GM21528 (cell line): Measurements from ENCODE around the gene C2CD2.

Experiments used
- ATAC-seq: cut with Tn5 transposase; IDR thresholded peaks from one replicate; pipeline ENCODE4 v1.9.1; 2021; ENCODE audit warnings: mild to moderate bottlenecking, moderate library complexity; ENCODE audit not compliant: unreplicated experiment, low FRiP score

The C2CD2 gene

DNA sequence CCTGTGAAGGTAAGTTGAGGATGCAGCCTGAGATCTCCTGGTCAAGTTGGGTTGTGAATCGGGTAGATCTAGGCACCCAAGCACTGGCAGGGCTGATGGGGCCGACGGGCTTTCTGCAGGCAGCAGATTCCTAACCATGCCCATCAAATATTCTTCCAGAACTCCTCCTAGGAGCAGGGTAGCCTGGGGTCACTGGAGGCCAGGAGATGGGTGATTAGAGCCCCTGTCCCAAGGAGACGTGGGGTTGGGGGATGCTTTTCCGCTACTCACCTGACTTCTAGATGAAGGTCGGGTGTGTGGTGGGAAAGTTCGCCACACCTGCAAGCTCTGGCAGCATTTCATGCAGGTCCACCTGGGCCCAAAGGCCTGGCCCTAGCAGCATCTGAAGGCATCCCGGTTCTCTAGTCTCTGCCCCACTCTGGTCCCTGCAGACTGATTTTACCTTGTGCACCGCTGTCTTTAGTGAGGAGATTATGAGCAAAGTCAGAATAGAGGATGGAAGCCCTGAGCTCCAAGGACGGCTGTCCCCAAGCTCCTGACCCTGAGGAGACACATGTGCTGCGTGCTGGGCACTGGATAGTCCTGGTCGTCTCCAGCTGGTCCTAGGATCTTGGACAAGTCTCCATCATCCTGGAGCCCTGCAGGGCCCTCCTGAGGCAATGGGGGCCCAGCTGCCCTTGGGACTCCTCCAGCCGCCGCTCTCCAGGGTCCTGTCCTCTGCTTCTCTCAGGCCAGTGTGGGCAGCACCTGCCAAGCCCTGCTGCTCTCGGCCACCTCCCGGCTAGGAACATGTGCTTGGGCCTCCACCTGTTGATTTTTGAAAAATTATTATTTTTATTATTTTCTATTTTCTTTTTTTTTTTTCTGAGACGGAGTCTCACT lies 21.8 kb upstream of the C2CD2 start:
- ATAC-seq: no peak

DNA sequence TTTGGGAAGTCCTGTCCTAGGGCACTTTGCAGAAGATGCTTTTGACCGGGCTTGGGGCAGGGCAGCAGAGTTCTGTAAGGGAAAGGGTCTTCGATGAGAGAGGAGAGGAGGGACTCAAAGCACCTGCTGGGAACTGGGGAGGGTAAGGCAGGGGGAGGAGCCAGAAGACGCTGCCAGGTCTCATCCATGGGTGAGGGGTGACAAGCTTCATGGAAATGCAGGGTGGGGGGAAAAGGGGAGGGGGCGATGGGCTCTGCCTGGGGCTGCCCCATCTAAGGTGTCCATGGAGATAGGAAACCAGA lies 20.9 kb upstream of the C2CD2 start:
- no peak for ATAC-seq

DNA sequence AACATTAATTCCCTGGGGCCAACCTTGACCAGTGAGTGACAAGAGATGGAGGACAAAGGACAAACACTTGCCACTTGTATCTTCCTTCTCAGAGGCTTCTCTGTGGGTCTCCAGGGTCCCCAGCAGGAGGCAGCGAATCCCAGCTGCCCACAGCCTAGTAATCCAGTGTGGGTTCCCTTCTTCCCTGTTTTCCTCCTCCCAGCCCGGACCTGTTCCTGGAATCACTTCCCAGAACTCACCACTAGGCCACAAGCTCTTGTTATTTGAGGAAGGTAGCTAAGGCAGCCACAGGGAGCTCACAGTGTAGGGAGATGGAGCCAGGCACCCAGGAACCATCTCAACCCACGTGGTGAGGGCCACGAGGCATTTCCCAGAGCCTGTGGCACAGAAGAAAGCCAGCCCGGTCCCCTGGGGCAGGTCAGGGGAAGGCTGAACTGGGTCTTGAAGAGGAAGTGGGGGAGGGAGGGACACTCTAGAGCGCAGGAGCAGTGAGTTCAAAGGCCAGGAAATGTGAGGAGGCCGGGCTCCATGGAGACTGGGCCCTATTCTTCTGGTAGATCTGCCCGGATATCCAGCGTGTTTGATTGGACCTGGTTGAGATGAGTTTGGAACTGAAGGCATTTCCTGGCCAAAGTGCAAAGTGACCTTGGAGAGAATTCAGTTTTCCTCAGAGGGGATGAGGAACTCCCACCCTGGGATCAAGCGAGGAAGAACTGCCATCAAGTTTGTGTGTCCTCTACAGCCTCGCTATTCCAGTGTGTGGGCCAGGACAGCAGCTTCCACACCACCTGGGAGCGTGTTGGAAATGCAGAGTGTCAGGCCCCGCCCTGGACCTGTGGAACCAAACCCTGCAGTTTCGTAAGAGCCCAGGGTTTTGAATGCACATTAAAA lies 20.3 kb upstream of the C2CD2 start:
- ATAC-seq: no peak

DNA sequence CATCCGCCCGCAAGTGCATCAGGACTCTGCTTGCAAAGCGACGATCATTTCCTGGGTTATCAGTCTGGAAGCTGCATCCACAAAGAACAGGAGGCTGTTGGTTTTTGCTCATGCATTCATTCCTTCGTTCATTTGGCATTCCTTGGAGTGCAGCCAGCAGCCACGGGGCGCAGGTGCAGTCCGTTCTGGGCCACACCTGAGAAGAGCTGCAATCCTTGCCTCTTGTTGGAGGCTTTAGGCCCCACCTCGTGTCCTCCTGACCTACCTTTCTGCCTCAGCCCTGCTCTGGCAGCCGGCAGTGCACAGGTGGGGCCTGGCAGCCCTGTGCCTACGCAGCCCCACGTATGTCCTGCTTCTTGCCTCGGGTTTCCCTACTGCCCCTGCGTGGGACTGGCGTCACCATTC lies 19.6 kb upstream of the C2CD2 start:
- no peak for ATAC-seq

DNA sequence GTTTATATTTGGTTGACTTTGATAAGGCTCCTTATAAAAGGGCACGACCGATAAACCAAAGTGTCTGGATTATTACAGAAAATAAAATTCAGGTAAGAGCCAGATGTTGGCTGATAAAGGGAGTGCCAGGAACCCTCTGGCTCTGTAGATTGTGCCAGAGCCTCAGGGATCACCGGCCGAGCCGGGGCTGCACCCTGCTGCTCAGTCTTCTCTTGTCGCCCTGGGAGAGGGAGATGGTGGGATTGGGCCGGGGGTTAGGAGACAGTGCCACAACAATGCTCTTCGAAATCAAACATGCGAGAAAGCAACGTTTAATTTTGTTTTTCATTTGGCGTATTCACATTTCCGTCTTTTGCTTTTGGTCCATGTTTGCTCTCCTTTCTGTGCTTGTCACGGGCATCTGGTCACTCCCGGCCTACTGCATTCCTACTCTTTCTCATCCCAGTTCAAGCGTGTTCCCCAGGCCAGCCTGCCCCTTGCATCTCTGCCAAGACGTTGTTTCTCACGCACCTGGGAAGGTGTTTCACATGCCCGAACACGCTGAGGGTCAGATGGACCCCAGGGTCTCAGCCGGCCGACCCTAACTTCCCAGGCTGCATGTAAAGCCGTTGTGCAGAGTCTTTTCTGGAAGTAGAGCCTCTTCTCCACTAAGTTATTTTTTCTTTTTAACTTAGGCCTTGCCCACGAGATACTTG lies 18.8 kb upstream of the C2CD2 start:
- ATAC-seq: no peak

DNA sequence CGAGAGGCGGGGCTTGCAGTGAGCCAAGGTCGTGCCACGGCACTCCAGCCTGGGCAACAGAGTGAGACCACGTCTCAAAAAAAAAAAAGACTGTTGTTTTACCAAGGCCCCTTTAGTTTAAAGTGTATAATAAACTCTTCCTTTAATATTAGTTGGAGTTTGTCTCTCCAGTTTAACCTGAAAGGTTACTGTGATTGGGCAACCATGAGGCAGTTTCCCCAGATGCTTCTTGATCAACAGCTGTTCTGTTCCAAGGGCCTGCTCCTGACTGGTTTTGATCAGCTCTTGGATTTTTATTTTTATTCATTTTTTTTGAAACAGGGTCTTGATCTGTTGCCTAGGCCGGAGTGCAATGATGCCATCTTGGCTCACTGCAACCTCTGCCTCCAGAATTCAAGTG lies 18.1 kb upstream of the C2CD2 start:
- no peak for ATAC-seq

DNA sequence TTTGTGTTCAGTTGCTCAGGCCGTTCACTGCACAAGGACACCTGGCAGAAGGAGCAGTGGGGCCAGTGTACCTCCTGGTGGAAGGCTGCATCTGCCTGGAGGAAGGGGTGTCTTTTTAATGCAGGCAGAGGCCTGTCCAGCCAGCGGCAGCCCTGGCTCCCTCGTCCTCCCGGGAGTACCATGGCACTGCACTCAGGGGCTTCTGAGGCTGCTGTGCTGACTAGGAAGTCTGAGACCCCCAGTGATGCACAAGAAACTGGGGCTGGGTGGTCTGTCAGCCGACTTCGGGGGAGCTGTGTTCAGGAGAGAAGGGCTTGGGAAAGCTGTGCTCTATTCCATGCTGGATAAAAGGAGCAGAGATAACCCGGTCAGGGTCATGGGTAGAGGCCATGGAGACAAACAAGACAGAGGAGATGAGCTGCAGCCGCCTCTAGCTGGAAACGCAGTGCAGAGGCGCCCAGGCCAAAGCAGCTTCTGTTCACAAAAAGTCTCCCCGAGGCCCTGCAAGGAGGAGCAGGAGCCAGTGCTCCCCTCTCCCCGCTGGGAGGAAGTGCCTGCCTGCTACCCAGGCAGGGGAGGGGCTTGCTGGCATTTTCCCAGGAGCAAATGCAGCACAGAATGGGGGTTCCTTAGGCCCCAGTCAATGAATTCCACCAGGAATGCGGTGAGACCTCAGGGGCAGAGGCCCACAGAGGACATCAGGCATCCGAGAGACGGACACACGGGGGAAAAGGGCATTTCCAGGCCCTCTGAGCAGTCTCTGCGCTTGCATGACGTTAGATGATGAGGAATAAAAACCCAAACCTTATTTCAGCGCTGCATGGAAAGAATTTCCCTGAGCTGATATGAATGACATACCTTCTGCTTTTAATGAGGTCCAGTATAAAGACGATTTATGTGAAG lies 17.2 kb upstream of the C2CD2 start:
- ATAC-seq: no peak

DNA sequence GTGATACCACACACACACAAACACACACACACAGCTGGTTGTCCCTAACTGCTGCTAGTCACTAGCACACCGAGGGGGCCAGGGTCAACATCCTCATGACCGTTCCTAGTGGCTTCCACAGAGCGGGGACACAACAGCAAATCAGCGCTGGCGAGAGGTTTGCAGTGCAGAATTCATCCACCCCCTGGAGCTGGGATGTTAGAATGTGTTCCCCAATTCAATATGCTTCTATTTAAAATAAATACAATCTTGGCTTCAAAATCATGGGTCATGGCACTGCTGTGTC lies 16.2 kb upstream of the C2CD2 start:
- ATAC-seq: no peak

DNA sequence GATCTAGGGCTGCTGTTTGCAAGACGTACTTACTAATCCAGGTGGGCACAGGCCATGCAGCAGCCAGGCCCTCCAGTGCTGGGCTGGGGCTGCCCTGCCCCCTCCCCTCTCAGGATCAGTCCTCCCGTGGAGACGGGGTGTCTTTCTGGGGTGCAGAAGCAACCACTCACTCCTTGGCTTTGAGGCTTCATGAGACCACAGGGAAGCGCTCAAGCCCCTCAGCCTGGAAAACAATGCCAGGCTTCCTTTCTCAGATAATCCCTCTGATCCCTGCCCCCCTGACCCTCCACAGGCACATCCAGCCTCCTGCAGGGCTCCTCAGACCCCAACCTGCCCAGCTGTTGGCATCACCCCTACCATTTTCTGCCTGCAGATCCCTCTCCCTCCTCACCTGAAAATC lies 13.9 kb upstream of the C2CD2 start:
- no peak for ATAC-seq

DNA sequence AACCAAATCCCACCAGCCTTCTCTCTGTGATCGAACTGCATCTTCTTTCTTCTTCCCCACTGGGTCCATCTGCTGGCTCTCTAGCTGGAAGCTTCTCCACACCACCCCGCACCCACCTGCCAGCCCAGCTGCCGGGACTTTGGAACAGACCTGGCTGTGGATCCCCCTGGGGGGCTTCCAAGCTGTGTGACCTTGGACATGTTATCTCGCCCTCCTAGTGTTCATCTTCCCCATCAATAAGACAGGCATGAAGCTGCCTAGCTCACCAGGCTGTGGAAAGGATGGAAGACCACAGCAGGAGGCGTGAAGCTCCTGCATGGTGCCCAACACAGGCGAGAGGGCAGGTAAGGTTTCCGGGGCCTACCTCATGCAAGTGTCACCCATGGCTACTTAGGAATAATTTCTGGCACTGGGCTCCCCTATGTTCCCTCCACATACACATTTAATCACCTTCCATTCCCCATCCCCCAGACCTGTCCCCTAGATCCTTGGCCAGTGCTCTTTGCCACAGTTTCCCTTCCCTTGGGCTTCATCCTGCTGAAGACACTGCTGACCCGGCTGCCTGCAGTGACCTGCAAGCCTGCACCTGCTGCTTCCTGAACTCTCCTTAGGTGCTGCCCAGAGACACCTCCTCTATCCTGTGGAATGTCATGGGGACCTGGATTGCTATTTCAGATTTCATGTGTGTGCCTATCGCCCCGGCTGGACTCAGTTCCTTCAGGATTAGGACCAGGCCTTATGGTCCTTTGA lies 13.2 kb upstream of the C2CD2 start:
- ATAC-seq: no peak

DNA sequence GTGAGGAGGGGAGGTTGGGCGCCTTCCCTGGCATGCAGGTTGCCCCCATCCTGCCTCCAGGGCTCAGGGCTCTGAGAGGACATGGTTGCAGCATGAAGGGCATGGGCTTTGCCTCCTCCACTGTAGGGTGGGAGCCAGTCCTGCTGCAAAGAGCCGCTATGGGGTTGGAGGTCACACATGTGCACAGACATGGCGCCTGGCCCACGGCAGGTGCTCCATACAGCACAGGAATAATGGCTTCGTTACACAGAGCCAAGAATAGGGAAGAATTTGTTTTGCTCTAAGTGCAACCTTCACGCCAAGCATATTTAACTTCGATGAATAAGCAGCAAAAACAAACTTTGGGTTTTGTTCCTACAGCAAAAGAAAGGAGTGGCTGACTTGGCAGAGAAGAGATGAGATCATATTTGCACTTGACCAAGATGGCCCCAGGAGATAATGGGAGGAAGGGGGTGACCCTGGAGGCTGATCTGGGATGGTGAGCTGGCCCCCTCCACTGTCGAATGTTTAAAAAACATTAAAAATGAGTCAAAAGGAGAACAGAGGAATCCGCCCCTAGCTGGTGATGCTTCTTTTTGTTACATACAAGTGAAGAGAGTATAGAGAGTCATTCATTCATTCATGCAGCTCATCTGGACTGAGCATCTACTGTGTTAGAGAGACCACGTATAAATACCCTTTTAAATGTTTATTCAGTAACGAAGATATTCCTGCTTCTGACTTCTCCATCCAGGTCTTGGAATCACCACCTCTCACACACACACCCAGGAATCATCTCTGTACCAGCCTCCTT lies 12.4 kb upstream of the C2CD2 start:
- ATAC-seq: no peak

DNA sequence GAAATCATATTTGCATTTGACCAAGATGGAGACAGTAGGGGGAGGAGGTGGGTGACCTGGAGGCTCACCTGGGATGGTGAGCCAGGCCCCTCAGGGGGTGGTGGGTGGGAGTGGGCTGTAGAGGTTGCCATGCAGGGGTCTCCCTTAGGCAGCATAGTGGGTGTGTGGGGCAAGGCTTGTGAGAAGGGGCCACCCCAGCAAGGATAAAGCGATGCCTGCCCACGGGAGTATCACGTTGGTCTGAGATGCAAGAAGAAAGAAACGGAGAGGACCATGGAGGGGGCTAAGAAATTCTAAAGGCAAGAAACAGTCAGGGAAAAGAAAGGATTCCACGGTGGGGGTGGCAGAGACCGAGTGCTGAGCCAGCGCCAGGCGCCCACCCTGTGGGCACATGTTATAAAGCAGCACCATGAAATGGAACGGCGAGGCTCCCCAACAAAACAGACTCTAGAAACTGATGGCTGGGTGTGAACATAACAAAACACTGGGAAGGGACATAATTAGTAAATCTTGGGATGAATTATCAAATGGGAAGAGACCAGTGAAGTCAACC lies 11.7 kb upstream of the C2CD2 start:
- ATAC-seq: no peak

DNA sequence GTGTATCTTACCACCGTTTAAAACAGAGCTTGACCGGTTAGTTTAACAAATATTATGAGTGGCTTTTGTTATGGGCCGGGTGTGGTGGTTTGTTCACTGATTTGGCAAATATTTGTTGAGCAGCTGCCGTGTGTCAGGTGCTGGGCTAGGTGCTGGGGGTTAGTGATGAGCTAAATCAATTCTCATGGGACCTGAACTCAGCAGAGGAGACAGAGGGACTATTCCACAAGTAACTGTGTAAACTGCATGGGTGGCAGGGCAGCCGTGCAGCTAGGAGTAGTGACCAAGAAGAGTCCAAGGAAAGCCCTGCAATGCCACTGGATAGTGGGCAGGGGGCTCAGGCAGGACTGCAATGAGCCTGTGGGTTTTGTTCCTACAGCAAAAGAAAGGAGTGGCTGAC lies 11.2 kb upstream of the C2CD2 start:
- ATAC-seq: no peak

DNA sequence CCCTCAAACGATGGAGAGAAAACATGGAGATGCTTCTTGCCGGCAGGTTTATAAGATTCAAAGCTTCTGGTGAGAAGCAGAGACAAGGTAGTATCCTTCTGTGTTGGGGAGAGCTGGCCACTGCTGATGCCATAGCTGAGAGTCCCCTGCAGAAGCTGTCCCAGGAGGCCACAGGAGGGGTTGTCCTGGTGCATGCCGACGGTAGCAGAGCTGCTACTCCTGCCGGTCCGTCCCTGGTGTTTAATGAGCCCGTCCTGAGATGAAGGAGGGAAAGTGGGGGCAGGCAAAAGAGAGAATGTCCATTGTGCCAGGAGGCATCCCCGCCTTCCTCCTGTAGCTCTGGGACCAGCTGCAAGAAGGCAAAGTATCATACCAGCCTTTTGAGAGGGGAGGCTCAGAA lies 10.4 kb upstream of the C2CD2 start:
- ATAC-seq: no peak

DNA sequence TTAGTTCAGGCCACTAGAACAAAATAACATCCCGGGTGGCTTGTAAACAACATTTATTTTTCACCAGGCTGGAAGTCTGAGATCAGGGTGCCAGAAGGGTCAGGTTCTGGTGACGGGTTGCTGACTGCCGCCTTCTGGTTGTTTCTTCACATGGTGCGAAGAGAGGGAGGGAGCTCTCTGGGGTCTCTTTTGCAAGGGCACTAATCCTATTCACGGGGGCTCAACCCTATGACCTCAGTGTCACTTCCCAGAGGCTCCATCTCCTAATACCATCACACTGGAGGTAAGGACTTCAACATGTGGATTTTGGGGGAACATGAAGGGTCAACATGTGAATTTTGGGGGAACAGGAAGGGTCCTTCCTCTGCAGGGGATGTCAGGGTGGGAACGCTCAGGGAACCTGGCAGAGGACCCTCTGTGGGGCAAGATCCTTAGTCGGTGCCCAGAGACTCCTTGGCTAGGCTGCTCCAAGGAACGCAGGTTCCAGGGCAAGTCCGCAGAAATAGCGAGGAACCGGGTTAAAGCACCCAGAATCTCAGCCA lies 8.7 kb upstream of the C2CD2 start:
- ATAC-seq: no peak

DNA sequence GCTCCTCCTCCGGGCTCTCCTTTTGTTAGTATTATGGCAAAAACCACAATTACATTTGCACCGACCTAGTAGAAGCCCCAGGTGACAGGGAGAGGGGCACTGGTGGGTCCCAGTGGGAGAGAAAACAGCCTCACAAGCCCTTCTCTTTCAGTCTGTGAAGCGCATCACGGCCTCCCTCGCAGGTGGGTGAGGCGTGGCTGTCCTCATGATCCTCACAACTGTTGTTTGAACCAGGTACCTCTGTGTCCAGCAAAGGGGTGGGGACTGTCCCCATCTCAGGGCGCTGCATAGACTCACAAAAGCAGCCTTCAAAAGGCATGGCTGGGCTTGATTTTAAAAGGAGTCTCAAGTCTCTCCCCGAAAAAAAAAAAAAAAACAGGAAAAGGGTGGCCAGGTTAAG lies 7.9 kb upstream of the C2CD2 start:
- no peak for ATAC-seq

DNA sequence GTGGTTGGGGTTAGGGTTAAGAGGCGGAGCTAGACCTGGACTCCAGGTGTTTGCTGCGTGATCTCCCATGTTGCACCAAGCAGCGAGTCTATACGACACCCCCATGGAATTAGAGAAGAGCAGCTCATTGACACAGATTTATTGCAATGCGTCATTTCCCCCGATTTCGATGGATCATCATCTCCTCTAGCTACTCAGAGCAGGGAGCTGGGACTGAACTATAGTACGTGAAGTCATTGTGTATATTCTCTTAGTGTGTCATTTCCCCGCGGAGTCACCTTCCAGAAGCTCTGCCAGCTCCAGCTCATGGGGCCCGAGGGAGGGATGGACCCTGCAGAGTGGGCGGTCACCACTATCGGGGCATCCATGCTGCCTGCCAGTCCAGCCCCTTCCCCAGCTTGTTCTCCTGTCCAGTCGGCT lies 7.5 kb upstream of the C2CD2 start:
- ATAC-seq: no peak

DNA sequence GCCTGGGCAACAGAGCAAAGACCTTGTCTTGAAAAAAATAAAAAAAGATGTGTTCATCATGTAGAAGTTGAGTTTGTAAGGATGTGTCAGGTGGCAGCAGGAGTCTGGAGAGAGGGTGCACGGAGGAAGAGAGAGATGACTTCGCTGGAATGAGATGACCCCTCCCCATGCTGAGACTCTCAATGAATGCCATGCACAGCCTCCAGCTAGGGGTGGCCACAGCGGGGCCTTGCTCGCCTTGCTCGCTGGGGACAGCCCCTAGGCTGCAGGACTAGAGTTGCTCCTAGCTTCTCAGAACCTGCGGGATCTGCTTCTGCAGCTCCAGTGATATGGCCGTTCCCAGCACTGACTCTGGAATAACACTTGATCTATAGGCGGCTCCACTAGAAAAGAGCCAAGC lies 6.6 kb upstream of the C2CD2 start:
- no peak for ATAC-seq
